ENCODE measurements around the gene DNM1L. TPM values are rescaled to one million over a fixed set of nuclear protein-coding genes. Genes with fewer than 3 reads are reported as not detected.
A peak's percentile ranks its signal among the peaks of the same experiment; 100 is the strongest.

Gene DNM1L
- total and polyA plus RNA-seq, 8 donors = 12.2 to 27.8 (median 16.4) TPM

DNA sequence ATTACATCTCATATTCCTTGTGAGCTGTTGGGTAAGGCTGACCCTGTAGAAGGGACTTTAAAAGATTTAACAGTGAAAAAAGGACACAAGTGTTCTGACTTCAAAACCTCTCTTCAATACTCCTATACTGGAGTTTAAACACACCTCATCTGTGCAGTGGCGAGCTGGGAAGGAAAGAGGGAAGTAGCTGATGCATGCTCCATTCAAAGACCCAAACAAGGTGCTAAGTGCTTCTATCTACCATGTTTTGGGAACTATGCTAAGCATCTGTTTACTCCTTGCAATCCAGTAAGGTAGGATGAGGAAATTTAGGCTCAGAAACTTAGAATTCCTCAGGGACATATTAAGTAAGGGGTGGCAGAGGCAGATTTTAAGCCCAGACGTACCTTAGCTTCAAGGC lies 16.4 kb upstream of the DNM1L start:
- no peaks in the 10 kb centered on the region for H3K36me3 ChIP-seq
- no peak overlapping the region for H3K27ac ChIP-seq
- H3K9me3 ChIP-seq = no peaks in the 10 kb centered on the region
- no peak overlapping the region for H3K4me3 ChIP-seq
- ATAC-seq = no peak
- H3K4me1 ChIP-seq = no peaks in the 10 kb centered on the region
- no peak for FAIRE-seq
- WGBS, 2 donors = 83 to 93% methylated on average over 2 of the region's 2 CpGs
- no peak for DNase-seq
- intact Hi-C loops (cut with DNase I) = loop anchor here in 2 of 3 donors (5.0 to 10.0 kb wide), 4 partner anchors 208 to 295 kb away; no protein-coding TSS in a partner anchor
- TF ChIP-seq, protein P1, sequence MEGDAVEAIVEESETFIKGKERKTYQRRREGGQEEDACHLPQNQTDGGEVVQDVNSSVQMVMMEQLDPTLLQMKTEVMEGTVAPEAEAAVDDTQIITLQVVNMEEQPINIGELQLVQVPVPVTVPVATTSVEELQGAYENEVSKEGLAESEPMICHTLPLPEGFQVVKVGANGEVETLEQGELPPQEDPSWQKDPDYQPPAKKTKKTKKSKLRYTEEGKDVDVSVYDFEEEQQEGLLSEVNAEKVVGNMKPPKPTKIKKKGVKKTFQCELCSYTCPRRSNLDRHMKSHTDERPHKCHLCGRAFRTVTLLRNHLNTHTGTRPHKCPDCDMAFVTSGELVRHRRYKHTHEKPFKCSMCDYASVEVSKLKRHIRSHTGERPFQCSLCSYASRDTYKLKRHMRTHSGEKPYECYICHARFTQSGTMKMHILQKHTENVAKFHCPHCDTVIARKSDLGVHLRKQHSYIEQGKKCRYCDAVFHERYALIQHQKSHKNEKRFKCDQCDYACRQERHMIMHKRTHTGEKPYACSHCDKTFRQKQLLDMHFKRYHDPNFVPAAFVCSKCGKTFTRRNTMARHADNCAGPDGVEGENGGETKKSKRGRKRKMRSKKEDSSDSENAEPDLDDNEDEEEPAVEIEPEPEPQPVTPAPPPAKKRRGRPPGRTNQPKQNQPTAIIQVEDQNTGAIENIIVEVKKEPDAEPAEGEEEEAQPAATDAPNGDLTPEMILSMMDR (IDR thresholded peaks at IDR 0.05) = no peak
- no peaks in the 10 kb centered on the region for H3K27me3 ChIP-seq

DNA sequence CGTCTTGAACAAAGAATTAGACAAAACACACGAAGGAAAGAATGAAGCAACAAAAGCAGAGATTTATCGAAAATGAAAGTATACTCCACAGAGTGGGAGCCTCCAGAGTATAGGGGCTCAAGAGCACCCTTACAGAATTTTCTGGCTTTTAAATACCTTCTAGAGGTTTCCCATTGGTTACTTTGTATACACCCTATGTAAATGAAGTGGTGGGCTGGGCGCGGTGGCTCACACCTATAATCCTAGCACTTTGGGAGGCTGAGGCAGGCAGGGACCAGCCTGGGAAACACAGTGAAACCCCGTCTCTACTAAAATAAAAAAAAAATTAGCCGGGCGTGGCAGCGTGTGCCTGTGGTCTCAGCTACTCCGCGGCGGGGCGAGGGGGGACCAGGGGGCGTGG lies 13.1 kb upstream of the DNM1L start:
- no peak overlapping the region for H3K4me3 ChIP-seq
- intact Hi-C loops (cut with DNase I) = loop anchor here in 1 of 3 donors (10.0 kb wide), 1 partner anchor 211 kb away; no protein-coding TSS in a partner anchor

DNA sequence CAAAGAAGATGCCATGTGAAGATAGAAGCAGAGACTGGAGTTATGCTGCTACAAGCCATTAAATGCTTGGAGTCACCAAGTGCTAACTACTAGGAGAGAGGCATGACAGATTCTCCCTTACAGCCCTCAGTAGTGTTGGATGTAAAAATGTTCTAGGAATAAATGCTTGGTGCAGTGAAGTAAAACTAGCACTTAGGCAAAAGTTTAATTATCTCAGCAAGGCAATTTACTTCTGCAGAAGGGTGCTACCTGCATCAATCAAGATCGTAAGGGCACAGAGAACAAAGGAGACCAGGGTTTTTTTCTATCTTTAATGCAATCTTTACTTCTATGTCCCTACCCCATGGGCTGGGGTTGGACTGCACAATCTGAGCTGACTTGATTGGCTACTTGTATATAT lies 9.5 kb upstream of the DNM1L start:
- Histone ChIP-seq H3K36me3 (no peaks in the 10 kb centered on the region), H3K4me1 (peaks cover 0 to 4% (median 4%) of the 10 kb centered on the region in 3 donors), H3K27me3 (no peaks in the 10 kb centered on the region), H3K27ac (no peak overlapping the region), H3K4me3 (no peak overlapping the region), H3K9me3 (no peaks in the 10 kb centered on the region)
- intact Hi-C loops (cut with DNase I) = loop anchor here in 1 of 3 donors (10.0 kb wide), 1 partner anchor 215 kb away; no protein-coding TSS in a partner anchor
- no peak for ATAC-seq
- TF ChIP-seq, protein P1 (IDR thresholded peaks at IDR 0.05) = no peak
- FAIRE-seq = no peak
- DNase-seq = no peak
- 88 to 93% methylated on average over 1 of the region's 1 CpG for WGBS, 2 donors

More for the DNA sequence above, 13.1 kb upstream of the DNM1L start:
- FAIRE-seq (no peak), DNase-seq (no peak), ATAC-seq (no peak)
- TF ChIP-seq, protein P1 (IDR thresholded peaks at IDR 0.05) = no peak
- no peak overlapping the region for H3K27ac ChIP-seq
- H3K36me3 ChIP-seq = no peaks in the 10 kb centered on the region
- no peaks in the 10 kb centered on the region for H3K9me3 ChIP-seq
- no peaks in the 10 kb centered on the region for H3K27me3 ChIP-seq
- no peaks in the 10 kb centered on the region for H3K4me1 ChIP-seq
- 83 to 84% methylated on average over 14 of the region's 14 CpGs for WGBS, 2 donors

DNA sequence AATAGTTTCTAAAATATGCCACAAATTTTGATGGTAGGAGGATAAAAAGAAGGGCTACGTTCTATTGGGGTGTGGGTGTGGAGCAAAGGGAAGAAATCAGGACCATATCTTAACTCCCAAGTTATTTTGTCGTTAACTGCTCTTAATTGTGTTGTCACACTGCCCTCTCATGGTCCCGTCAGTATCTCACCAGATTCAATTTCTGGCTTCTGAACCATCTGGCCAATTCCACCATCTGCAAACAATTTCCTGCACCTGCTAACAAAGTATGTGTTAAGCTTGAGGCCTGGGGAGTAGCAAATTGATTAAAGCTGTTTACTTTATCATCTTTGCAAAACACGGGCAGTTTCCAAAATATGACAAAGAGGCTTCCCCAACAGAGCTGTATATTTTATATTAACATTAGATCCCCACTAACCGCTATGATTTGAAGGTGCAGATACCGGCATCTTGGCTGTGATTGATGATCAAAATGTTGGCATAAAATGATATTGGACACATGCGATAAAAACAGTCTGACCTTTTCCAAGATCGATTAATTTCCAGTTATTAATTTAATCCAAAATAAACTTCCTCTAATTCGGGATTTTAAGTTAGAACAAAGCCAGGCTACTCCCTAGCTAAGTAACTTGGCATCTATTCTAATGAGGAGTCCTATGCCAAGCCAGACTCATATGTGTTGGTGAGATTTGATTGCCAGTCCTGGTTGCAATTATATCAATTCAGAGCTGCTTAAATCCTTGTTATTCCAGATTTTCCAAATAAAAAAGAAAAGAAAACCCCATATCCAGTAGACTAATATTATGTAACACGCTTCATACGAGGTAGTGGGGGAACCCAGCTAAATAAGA lies 6.9 kb upstream of the DNM1L start:
- WGBS, 2 donors = 18 to 22% methylated on average over 11 of the region's 11 CpGs
- FAIRE-seq = peak; percentile 59
- H3K27ac ChIP-seq = no peak overlapping the region
- no peaks in the 10 kb centered on the region for H3K27me3 ChIP-seq
- TF ChIP-seq, protein P1 (IDR thresholded peaks at IDR 0.05) = peak in 3 of 4 donors; percentile 32 to 52 (median 33)
- intact Hi-C loops (cut with DNase I) = no loop called here
- no peak overlapping the region for H3K4me3 ChIP-seq
- DNase-seq = peak in 3 of 6 donors; percentile 33 to 55 (median 38)
- no peaks in the 10 kb centered on the region for H3K9me3 ChIP-seq
- peaks cover 0 to 4% (median 4%) of the 10 kb centered on the region in 3 donors for H3K4me1 ChIP-seq
- peak; percentile 87 to 96 (median 94) for ATAC-seq
- no peaks in the 10 kb centered on the region for H3K36me3 ChIP-seq

DNA sequence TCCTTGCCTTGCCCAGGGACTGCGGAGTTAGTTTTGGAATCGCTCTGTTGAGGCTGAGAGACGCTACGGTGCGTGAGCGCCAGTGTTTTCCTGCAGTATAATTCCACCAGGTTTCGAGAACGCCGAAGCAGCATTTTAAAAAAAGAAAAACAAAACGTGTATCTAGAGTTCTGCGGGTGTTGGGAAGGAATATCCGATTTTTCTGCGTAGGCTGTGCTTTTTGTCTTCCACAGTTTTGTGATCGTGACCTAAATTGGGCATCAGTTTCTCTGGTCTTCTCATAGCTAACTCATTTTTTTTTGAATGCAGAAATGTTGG lies 778 bp downstream of the DNM1L start:
- Histone ChIP-seq H3K4me3 (peak overlapping the region; percentile 76 to 96 (median 93)), H3K9me3 (no peaks in the 10 kb centered on the region), H3K4me1 (peaks cover 0 to 7% (median 7%) of the 10 kb centered on the region in 3 donors), H3K27ac (peak overlapping the region; percentile 77 to 90 (median 88)), H3K36me3 (no peaks in the 10 kb centered on the region), H3K27me3 (no peaks in the 10 kb centered on the region)
- WGBS, 2 donors = 0 to 1% methylated on average over 14 of the region's 14 CpGs
- intact Hi-C loops (cut with DNase I) = no loop called here
- DNase-seq (no peak), ATAC-seq (peak in 2 of 4 donors; percentile 10), FAIRE-seq (no peak)
- TF ChIP-seq, protein P1 (IDR thresholded peaks at IDR 0.05) = no peak

Data from pancreas (tissue), 10 donors.